T-cell (primary cell): Measurements from ENCODE around the gene PATE3. TPM values are rescaled to one million over a fixed set of nuclear protein-coding genes. Genes with fewer than 3 reads are reported as not detected.

Experiments used
- ATAC-seq, 4 experiments: fragments of 200-7000 bp in 3 of 4; fragments of 150-1000 bp in 1 of 4; cut with Tn5 transposase; replicated peaks in 1 of 4; 1 replicate in 3 of 4; 2 replicates in 1 of 4; pipeline ENCODE4 v1.10.0; 2021; ENCODE audit warnings: moderate library complexity in 3 of 4, mild to moderate bottlenecking in 2 of 4, moderate number of reproducible peaks in 1 of 4
- CTCF ChIA-PET, 2 donors: fragments of 300-600 bp; sonication (Branson Sonifier 250); formaldehyde crosslinking; loops; one replicate each; lab custom pipeline; 2022; ENCODE audit warnings: antibody characterized with exemption in 2 of 2; lab: Charles Lee
- POLR2A ChIA-PET, 2 donors: fragments of 300-600 bp; sonication (Branson Sonifier 250); formaldehyde crosslinking; loops; one replicate each; lab custom pipeline; 2022; ENCODE audit warnings: antibody characterized with exemption in 2 of 2; lab: Charles Lee
- DNase-seq, 35 experiments: peaks; one replicate each; pipeline versions ENCODE4 v3.0.0 to v3.0.0-alpha.2; 2013 to 2023
- H3K27ac ChIP-seq: one replicate; pipeline ENCODE4 v1.5.1; 2013; ENCODE audit warnings: low read length
- H3K27me3 ChIP-seq, 2 experiments: replicated peaks in 1 of 2; 1 replicate in 1 of 2; 2 replicates in 1 of 2; pipeline versions ENCODE4 v1.6.1 to v1.7.0; 2013; ENCODE audit warnings: low read length in 1 of 2, mixed read lengths in 1 of 2; ENCODE audit not compliant: control insufficient read depth in 2 of 2, insufficient read depth in 2 of 2; ENCODE audit errors: extremely low read depth in 1 of 2
- H3K36me3 ChIP-seq, 2 donors: 1 replicate in 1 of 2; 2 replicates in 1 of 2; pipeline versions ENCODE4 v1.6.1 to v1.7.0; 2013; ENCODE audit warnings: low read length in 1 of 2; ENCODE audit not compliant: control insufficient read depth in 2 of 2, insufficient read depth in 1 of 2; ENCODE audit errors: extremely low read depth in 1 of 2
- H3K4me1 ChIP-seq, 2 experiments: 1 replicate in 1 of 2; 2 replicates in 1 of 2; pipeline versions ENCODE4 v1.6.1 to v1.7.0; 2013; ENCODE audit warnings: low read length in 2 of 2, mixed read lengths in 1 of 2; ENCODE audit not compliant: insufficient read depth in 2 of 2, control insufficient read depth in 1 of 2; ENCODE audit errors: extremely low read depth in 1 of 2
- H3K4me3 ChIP-seq, 2 donors: 1 replicate in 1 of 2; 2 replicates in 1 of 2; pipeline versions ENCODE4 v1.5.1 to v1.7.0; 2013; ENCODE audit warnings: mild to moderate bottlenecking in 2 of 2, low read length in 1 of 2, moderate library complexity in 1 of 2; ENCODE audit not compliant: control insufficient read depth in 1 of 2; ENCODE audit errors: extremely low read depth in 1 of 2
- H3K9me3 ChIP-seq: 2 replicates; pipeline ENCODE4 v1.7.0; 2013
- H3K27ac Mint-ChIP-seq, 2 donors: one replicate each; pipeline ENCODE4 v1.8.0; 2020 to 2021; ENCODE audit warnings: mild to moderate bottlenecking in 2 of 2, mixed read lengths in 2 of 2
- H3K27me3 Mint-ChIP-seq, 2 donors: one replicate each; pipeline ENCODE4 v1.8.0; 2021 to 2022; ENCODE audit warnings: mixed read lengths in 2 of 2
- H3K36me3 Mint-ChIP-seq: one replicate; pipeline ENCODE4 v1.8.0; 2021; ENCODE audit warnings: mixed read lengths
- H3K4me1 Mint-ChIP-seq, 3 donors: one replicate each; pipeline ENCODE4 v1.8.0; 2020 to 2022; ENCODE audit warnings: mixed read lengths in 3 of 3, mild to moderate bottlenecking in 1 of 3
- H3K4me3 Mint-ChIP-seq, 3 donors: one replicate each; pipeline ENCODE4 v1.8.0; 2020 to 2022; ENCODE audit warnings: mild to moderate bottlenecking in 3 of 3, mixed read lengths in 3 of 3, moderate library complexity in 3 of 3
- H3K9me3 Mint-ChIP-seq, 3 donors: one replicate each; pipeline ENCODE4 v1.8.0; 2020 to 2022; ENCODE audit warnings: mixed read lengths in 3 of 3
- WGBS: methylation state at CpG from one replicate; pipeline ENCODE4 v1.1.5; 2013; ENCODE audit warnings: missing lambda C conversion rate; ENCODE audit not compliant: insufficient coverage; 5-methylcytosine and 5-hydroxymethylcytosine counted together
- total RNA-seq, 35 experiments: library from RNA in 6 of 35; stranded (reverse) in 6 of 35; fragments of 120-200 nt in 1 of 35; gene quantifications; one replicate each; pipeline versions ENCODE4 v1.2.1 to v1.2.4 and lab custom pipeline; 2013 to 2026

PATE3 gene
- not detected for total RNA-seq
- total RNA-seq (2013): not detected
- 0 reads per million in 29 experiments for total RNA-seq (lab: John Stamatoyannopoulos, UW)

GRCh38 chr11:125787827-125788226 is at the start of gene PATE3:
Gene PATE3, plus strand, starts transcription at chr11:125788127. Its CDS starts 25 bp downstream, at chr11:125788152.
- no peak for ATAC-seq
- H3K27me3 ChIP-seq: no peaks in the 10 kb centered on the region
- DNase-seq: no peak
- POLR2A ChIA-PET: no interaction called here
- no peak within 1 kb of the TSS for H3K4me3 Mint-ChIP-seq
- no peaks in the 10 kb centered on the region for H3K9me3 ChIP-seq
- CTCF ChIA-PET: no interaction called here
- H3K27ac ChIP-seq: no peak within 1 kb of the TSS
- peaks cover 0 to 9% (median under 1%) of the 10 kb centered on the region in 3 donors for H3K9me3 Mint-ChIP-seq
- H3K36me3 Mint-ChIP-seq: no peaks in the 10 kb centered on the region
- no peaks in the 10 kb centered on the region for H3K4me1 Mint-ChIP-seq
- no peaks in the 10 kb centered on the region for H3K4me1 ChIP-seq
- 0% methylated on average over 1 of the region's 2 CpGs for WGBS
- H3K27me3 Mint-ChIP-seq: peaks cover 5 to 10% of the 10 kb centered on the region in 2 donors
- H3K4me3 ChIP-seq: no peak within 1 kb of the TSS
- no peaks in the 10 kb centered on the region for H3K36me3 ChIP-seq
- H3K27ac Mint-ChIP-seq: no peak within 1 kb of the TSS

GRCh38 chr11:125740617-125741016 is 47.3 kb upstream of the PATE3 start:
- DNase-seq: no peak
- no peaks in the 10 kb centered on the region for H3K4me1 Mint-ChIP-seq
- H3K4me3 Mint-ChIP-seq: no peak overlapping the region
- Histone ChIP-seq H3K36me3 (no peaks in the 10 kb centered on the region), H3K9me3 (no peaks in the 10 kb centered on the region), H3K27ac (no peak overlapping the region), H3K4me3 (no peak overlapping the region), H3K4me1 (no peaks in the 10 kb centered on the region), H3K27me3 (peaks cover 0 to 2% of the 10 kb centered on the region in 2 experiments)
- ATAC-seq: no peak
- ChIA-PET POLR2A (no interaction called here), CTCF (no interaction called here)
- H3K36me3 Mint-ChIP-seq: no peaks in the 10 kb centered on the region
- H3K9me3 Mint-ChIP-seq: peaks cover 4 to 9% (median 8%) of the 10 kb centered on the region in 3 donors
- peaks cover 13 to 15% of the 10 kb centered on the region in 2 donors for H3K27me3 Mint-ChIP-seq
- H3K27ac Mint-ChIP-seq: no peak overlapping the region

DNA sequence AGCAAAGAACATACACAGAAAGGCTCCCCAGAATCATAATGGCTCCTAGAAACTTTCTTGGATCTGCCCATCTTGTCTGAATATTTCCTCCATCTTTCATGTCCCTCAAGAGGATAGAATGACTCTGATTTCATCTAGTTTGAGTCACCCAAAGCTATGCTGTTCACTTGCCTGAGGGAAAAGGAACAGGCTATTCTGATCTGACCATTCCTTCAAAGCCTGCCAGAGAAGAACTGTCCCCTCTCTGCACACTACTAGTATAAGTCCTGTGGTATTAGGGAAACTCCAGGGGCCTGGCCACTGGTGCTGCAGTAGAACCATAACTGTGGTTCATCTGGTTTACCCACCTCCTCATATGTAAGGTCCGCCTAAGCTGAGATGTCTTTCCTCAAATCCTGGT is 44.2 kb upstream of the PATE3 start:
- Mint-ChIP-seq H3K9me3 (no peaks in the 10 kb centered on the region), H3K4me3 (no peak overlapping the region), H3K27me3 (peaks cover 5 to 15% of the 10 kb centered on the region in 2 donors), H3K36me3 (no peaks in the 10 kb centered on the region), H3K4me1 (no peaks in the 10 kb centered on the region), H3K27ac (no peak overlapping the region)
- WGBS: no CpG with 5 or more reads among the region's 1 CpG
- DNase-seq: no peak
- Histone ChIP-seq H3K36me3 (no peaks in the 10 kb centered on the region), H3K27me3 (peaks cover 0 to 5% of the 10 kb centered on the region in 2 experiments), H3K4me1 (no peaks in the 10 kb centered on the region), H3K27ac (no peak overlapping the region), H3K4me3 (no peak overlapping the region), H3K9me3 (no peaks in the 10 kb centered on the region)
- ATAC-seq: no peak
- ChIA-PET CTCF (no interaction called here), POLR2A (no interaction called here)

- H3K36me3 ChIP-seq: no peaks in the 10 kb centered on the region
Measured at GRCh38 chr11:125745979-125746378, 41.9 kb upstream of the PATE3 start, which contains the start of gene PATE1. Gene PATE1, plus strand, starts transcription at chr11:125746279. Its CDS starts 26 bp downstream, at chr11:125746305.

DNA sequence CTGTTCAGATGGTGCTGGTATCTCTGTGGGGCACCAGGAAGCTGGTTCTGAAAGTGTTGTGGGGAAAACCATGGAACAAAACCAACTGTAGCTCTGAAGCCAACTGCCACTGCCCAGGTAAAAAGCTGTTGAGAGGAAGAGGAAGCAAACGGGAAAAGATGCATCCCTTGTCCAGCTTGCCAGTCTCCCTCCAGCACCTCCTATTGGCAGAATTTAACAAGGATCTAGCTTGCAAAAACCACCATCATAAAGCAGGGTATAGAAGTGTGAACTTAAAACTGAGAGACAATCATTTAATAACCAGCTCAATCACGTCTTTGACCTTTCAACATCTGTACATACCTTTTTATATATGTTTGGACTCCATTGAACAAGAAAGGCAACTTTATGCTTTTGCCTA is 37.3 kb upstream of the PATE3 start:
- Mint-ChIP-seq H3K27me3 (peaks cover 15% of the 10 kb centered on the region in 2 donors), H3K4me1 (no peaks in the 10 kb centered on the region), H3K9me3 (no peaks in the 10 kb centered on the region), H3K4me3 (no peak overlapping the region), H3K36me3 (no peaks in the 10 kb centered on the region), H3K27ac (no peak overlapping the region)
- ATAC-seq (no peak), DNase-seq (no peak)
- H3K4me3 ChIP-seq: no peak overlapping the region
- WGBS: no CpG with 5 or more reads among the region's 2 CpGs
- POLR2A ChIA-PET: no interaction called here
- CTCF ChIA-PET: no interaction called here
- peaks cover 0 to 7% of the 10 kb centered on the region in 2 experiments for H3K27me3 ChIP-seq
- no peaks in the 10 kb centered on the region for H3K4me1 ChIP-seq
- H3K36me3 ChIP-seq: no peaks in the 10 kb centered on the region
- no peaks in the 10 kb centered on the region for H3K9me3 ChIP-seq
- no peak overlapping the region for H3K27ac ChIP-seq

More at GRCh38 chr11:125745979-125746378, 41.9 kb upstream of the PATE3 start, which contains the start of gene PATE1:
- H3K27ac Mint-ChIP-seq: no peak within 1 kb of the TSS
- H3K9me3 Mint-ChIP-seq: no peaks in the 10 kb centered on the region
- no peaks in the 10 kb centered on the region for H3K4me1 ChIP-seq
- peaks cover 0 to 5% of the 10 kb centered on the region in 2 experiments for H3K27me3 ChIP-seq
- no peaks in the 10 kb centered on the region for H3K9me3 ChIP-seq
- H3K4me3 ChIP-seq: no peak within 1 kb of the TSS
- ChIA-PET CTCF (no interaction called here), POLR2A (no interaction called here)
- H3K27me3 Mint-ChIP-seq: peaks cover 9 to 16% of the 10 kb centered on the region in 2 donors
- no peak within 1 kb of the TSS for H3K27ac ChIP-seq
- H3K4me3 Mint-ChIP-seq: no peak within 1 kb of the TSS
- no peaks in the 10 kb centered on the region for H3K4me1 Mint-ChIP-seq
- H3K36me3 Mint-ChIP-seq: no peaks in the 10 kb centered on the region
- 100% methylated on average over 2 of the region's 3 CpGs for WGBS
- ATAC-seq (no peak), DNase-seq (no peak)

- Mint-ChIP-seq H3K9me3 (peaks cover 6 to 13% (median 6%) of the 10 kb centered on the region in 3 donors), H3K36me3 (no peaks in the 10 kb centered on the region), H3K27ac (no peak overlapping the region), H3K4me3 (no peak overlapping the region), H3K27me3 (peaks cover 13 to 25% of the 10 kb centered on the region in 2 donors), H3K4me1 (no peaks in the 10 kb centered on the region)
- Histone ChIP-seq H3K4me3 (no peak overlapping the region), H3K27ac (no peak overlapping the region), H3K27me3 (peaks cover 0 to 11% of the 10 kb centered on the region in 2 experiments), H3K4me1 (no peaks in the 10 kb centered on the region), H3K9me3 (no peaks in the 10 kb centered on the region), H3K36me3 (no peaks in the 10 kb centered on the region)
- ChIA-PET CTCF (no interaction called here), POLR2A (no interaction called here)
- no peak for ATAC-seq
- DNase-seq: no peak
- 78% methylated on average over 4 of the region's 7 CpGs for WGBS
Measured at GRCh38 chr11:125756050-125756449, 31.9 kb upstream of the PATE3 start.
